IgD-negative memory B cell (primary cell): ENCODE results near the gene GTF2H2C. TPM values are rescaled to one million over a fixed set of nuclear protein-coding genes. Genes with fewer than 3 reads are reported as not detected.
"Not testable (repeated sequence)": the region's sequence is repeated elsewhere in the genome, so short reads cannot be mapped to it uniquely, and the experiment has no call there.

Experiments
- H3K27ac Mint-ChIP-seq, 3 donors: one replicate each; pipeline ENCODE4 v1.8.0; 2020 to 2022; ENCODE audit warnings: mild to moderate bottlenecking in 3 of 3, mixed read lengths in 3 of 3, moderate library complexity in 1 of 3
- H3K27me3 Mint-ChIP-seq: one replicate; pipeline ENCODE4 v1.8.0; 2021; ENCODE audit warnings: mixed read lengths
- H3K36me3 Mint-ChIP-seq: one replicate; pipeline ENCODE4 v1.8.0; 2020; ENCODE audit warnings: mild to moderate bottlenecking, mixed read lengths
- H3K4me1 Mint-ChIP-seq, 3 donors: one replicate each; pipeline ENCODE4 v1.8.0; 2020 to 2022; ENCODE audit warnings: mixed read lengths in 3 of 3, mild to moderate bottlenecking in 1 of 3
- H3K4me3 Mint-ChIP-seq, 4 donors: one replicate each; pipeline ENCODE4 v1.8.0; 2020 to 2022; ENCODE audit warnings: mild to moderate bottlenecking in 4 of 4, mixed read lengths in 4 of 4, moderate library complexity in 3 of 4
- H3K9me3 Mint-ChIP-seq, 3 donors: one replicate each; pipeline ENCODE4 v1.8.0; 2020 to 2021; ENCODE audit warnings: mixed read lengths in 3 of 3, mild to moderate bottlenecking in 1 of 3
- polyA plus RNA-seq: library from polyadenylated mRNA; unstranded; fragments of 300-500 nt; fragmentation: Illumina TruSeq; gene quantifications from one replicate; pipeline ENCODE4 v1.2.3, GENCODE V29; 2021

Gene GTF2H2C
- polyA plus RNA-seq, 1 donor from 2014 or later: 25.6 TPM

- not testable (repeated sequence) for H3K9me3 Mint-ChIP-seq, H3K27ac Mint-ChIP-seq, H3K4me3 Mint-ChIP-seq, H3K27me3 Mint-ChIP-seq, H3K36me3 Mint-ChIP-seq, H3K4me1 Mint-ChIP-seq
Observed at GRCh38 chr5:69538735-69539134, 21.3 kb upstream of the GTF2H2C start.

GRCh38 chr5:69541347-69541746, 18.6 kb upstream of the GTF2H2C start:
- H3K4me1 Mint-ChIP-seq, H3K27me3 Mint-ChIP-seq, H3K9me3 Mint-ChIP-seq, H3K4me3 Mint-ChIP-seq, H3K27ac Mint-ChIP-seq, H3K36me3 Mint-ChIP-seq: not testable (repeated sequence)

GRCh38 chr5:69542838-69543618, 17.0 kb upstream of the GTF2H2C start:
- H3K27ac Mint-ChIP-seq, H3K36me3 Mint-ChIP-seq, H3K4me1 Mint-ChIP-seq, H3K27me3 Mint-ChIP-seq, H3K4me3 Mint-ChIP-seq, H3K9me3 Mint-ChIP-seq: not testable (repeated sequence)

GRCh38 chr5:69544602-69545001, 15.4 kb upstream of the GTF2H2C start:
- not testable (repeated sequence) for H3K4me1 Mint-ChIP-seq, H3K27ac Mint-ChIP-seq, H3K27me3 Mint-ChIP-seq, H3K36me3 Mint-ChIP-seq, H3K9me3 Mint-ChIP-seq, H3K4me3 Mint-ChIP-seq

GRCh38 chr5:69560587-69561431, 818 bp downstream of the GTF2H2C start:
- H3K4me1 Mint-ChIP-seq, H3K27ac Mint-ChIP-seq, H3K27me3 Mint-ChIP-seq, H3K36me3 Mint-ChIP-seq, H3K9me3 Mint-ChIP-seq: not testable (repeated sequence)
- peak overlapping the region in 3 of 4 donors; percentile 62 to 86 (median 75) for H3K4me3 Mint-ChIP-seq

GRCh38 chr5:69566172-69566571, 6.2 kb downstream of the GTF2H2C start:
- not testable (repeated sequence) for H3K4me1 Mint-ChIP-seq, H3K27me3 Mint-ChIP-seq, H3K9me3 Mint-ChIP-seq, H3K36me3 Mint-ChIP-seq, H3K4me3 Mint-ChIP-seq, H3K27ac Mint-ChIP-seq

- not testable (repeated sequence) for H3K4me1 Mint-ChIP-seq, H3K9me3 Mint-ChIP-seq, H3K4me3 Mint-ChIP-seq, H3K27ac Mint-ChIP-seq, H3K36me3 Mint-ChIP-seq, H3K27me3 Mint-ChIP-seq
Observed at GRCh38 chr5:69568072-69568471, 8.1 kb downstream of the GTF2H2C start.

GRCh38 chr5:69583356-69583755, 23.4 kb downstream of the GTF2H2C start:
- not testable (repeated sequence) for H3K36me3 Mint-ChIP-seq, H3K4me3 Mint-ChIP-seq, H3K9me3 Mint-ChIP-seq, H3K27ac Mint-ChIP-seq, H3K4me1 Mint-ChIP-seq, H3K27me3 Mint-ChIP-seq

GRCh38 chr5:69596114-69596840, 36.3 kb downstream of the GTF2H2C start:
- not testable (repeated sequence) for H3K4me3 Mint-ChIP-seq, H3K27me3 Mint-ChIP-seq, H3K36me3 Mint-ChIP-seq, H3K9me3 Mint-ChIP-seq, H3K4me1 Mint-ChIP-seq, H3K27ac Mint-ChIP-seq

GRCh38 chr5:69601947-69602346, 42.0 kb downstream of the GTF2H2C start:
- H3K9me3 Mint-ChIP-seq, H3K27ac Mint-ChIP-seq, H3K4me1 Mint-ChIP-seq, H3K36me3 Mint-ChIP-seq, H3K4me3 Mint-ChIP-seq, H3K27me3 Mint-ChIP-seq: not testable (repeated sequence)

GRCh38 chr5:69606839-69607238, 46.8 kb downstream of the GTF2H2C start:
- peak overlapping the region in 1 of 4 donors; percentile 59 for H3K4me3 Mint-ChIP-seq
- not testable (repeated sequence) for H3K27ac Mint-ChIP-seq, H3K36me3 Mint-ChIP-seq, H3K9me3 Mint-ChIP-seq, H3K4me1 Mint-ChIP-seq, H3K27me3 Mint-ChIP-seq

GRCh38 chr5:69607750-69608149, 47.8 kb downstream of the GTF2H2C start:
- not testable (repeated sequence) for H3K36me3 Mint-ChIP-seq, H3K4me3 Mint-ChIP-seq, H3K4me1 Mint-ChIP-seq, H3K27me3 Mint-ChIP-seq, H3K27ac Mint-ChIP-seq, H3K9me3 Mint-ChIP-seq

GRCh38 chr5:69608861-69609496, 49.0 kb downstream of the GTF2H2C start:
- H3K4me3 Mint-ChIP-seq, H3K27ac Mint-ChIP-seq, H3K9me3 Mint-ChIP-seq, H3K27me3 Mint-ChIP-seq, H3K36me3 Mint-ChIP-seq, H3K4me1 Mint-ChIP-seq: not testable (repeated sequence)

- not testable (repeated sequence) for H3K27ac Mint-ChIP-seq, H3K36me3 Mint-ChIP-seq, H3K4me3 Mint-ChIP-seq, H3K4me1 Mint-ChIP-seq, H3K27me3 Mint-ChIP-seq, H3K9me3 Mint-ChIP-seq
Observed at GRCh38 chr5:69614843-69615242, 54.9 kb downstream of the GTF2H2C start.

- H3K27ac Mint-ChIP-seq, H3K4me3 Mint-ChIP-seq, H3K4me1 Mint-ChIP-seq, H3K36me3 Mint-ChIP-seq, H3K27me3 Mint-ChIP-seq, H3K9me3 Mint-ChIP-seq: not testable (repeated sequence)
Observed at GRCh38 chr5:69631879-69632278, 71.9 kb downstream of the GTF2H2C start.
